Keratinocyte (primary cell): Measurements from ENCODE around the gene AGO1. TPM values are rescaled to one million over a fixed set of nuclear protein-coding genes. Genes with fewer than 3 reads are reported as not detected.

Source experiments
- DNase-seq: peaks from one replicate; pipeline ENCODE4 v3.0.0-alpha.2; 2011; ENCODE audit warnings: low read depth, missing footprints, low spot score
- FAIRE-seq: peaks from 2 replicates; lab custom pipeline; 2011; peaks lifted over from hg19 to GRCh38; lab: Jason Lieb, UNC
- H2AFZ ChIP-seq: 2 replicates; pipeline ENCODE4 v1.6.0; 2012; ENCODE audit warnings: low read length, control low read depth, inconsistent platforms; ENCODE audit not compliant: control insufficient read depth
- H3K27ac ChIP-seq: 2 replicates; pipeline ENCODE4 v1.5.1; 2011; ENCODE audit warnings: low read length; ENCODE audit not compliant: control insufficient read depth, insufficient read depth
- H3K27me3 ChIP-seq: 3 replicates; pipeline ENCODE4 v1.6.0; 2011; ENCODE audit warnings: low read length; ENCODE audit not compliant: control insufficient read depth, insufficient read depth; ENCODE audit errors: extremely low read depth
- H3K36me3 ChIP-seq, 2 experiments: 2 replicates in 1 of 2; 3 replicates in 1 of 2; pipeline ENCODE4 v1.5.1; 2011; ENCODE audit warnings: low read length in 2 of 2, mild to moderate bottlenecking in 1 of 2; ENCODE audit not compliant: control insufficient read depth in 2 of 2, insufficient read depth in 2 of 2; ENCODE audit errors: extremely low read depth in 1 of 2
- H3K4me1 ChIP-seq: 3 replicates; pipeline ENCODE4 v1.5.1; 2011; ENCODE audit warnings: low read length; ENCODE audit not compliant: control insufficient read depth, insufficient read depth; ENCODE audit errors: extremely low read depth
- H3K4me2 ChIP-seq: 3 replicates; pipeline ENCODE4 v1.6.0; 2011; ENCODE audit warnings: low read depth, low read length; ENCODE audit not compliant: control insufficient read depth, insufficient read depth; ENCODE audit errors: extremely low read depth
- H3K4me3 ChIP-seq, 3 experiments: fragments of 200-600 bp in 1 of 3; sonication (generic) in 1 of 3; 2 replicates in 2 of 3; 3 replicates in 1 of 3; pipeline ENCODE4 v1.5.1; 2011 to 2016; ENCODE audit warnings: low read length in 3 of 3, mild to moderate bottlenecking in 3 of 3, control low read depth in 2 of 3, inconsistent platforms in 1 of 3, low read depth in 1 of 3, mixed read lengths in 1 of 3, mixed run types in 1 of 3, moderate library complexity in 1 of 3; ENCODE audit not compliant: control insufficient read depth in 2 of 3, insufficient read depth in 2 of 3; ENCODE audit errors: extremely low read depth in 1 of 3
- H3K79me2 ChIP-seq: 2 replicates; pipeline ENCODE4 v1.6.0; 2012; ENCODE audit warnings: low read length; ENCODE audit not compliant: control insufficient read depth, insufficient read depth
- H3K9ac ChIP-seq: 3 replicates; pipeline ENCODE4 v1.6.0; 2011; ENCODE audit warnings: low read length; ENCODE audit not compliant: control insufficient read depth, insufficient read depth; ENCODE audit errors: extremely low read depth
- H3K9me1 ChIP-seq: 3 replicates; pipeline ENCODE4 v1.6.0; 2011; ENCODE audit warnings: low read length; ENCODE audit not compliant: control insufficient read depth, insufficient read depth; ENCODE audit errors: extremely low read depth
- H3K9me3 ChIP-seq: 2 replicates; pipeline ENCODE4 v1.5.1; 2012; ENCODE audit warnings: low read depth, low read length; ENCODE audit not compliant: control insufficient read depth
- H4K20me1 ChIP-seq: 3 replicates; pipeline ENCODE4 v1.6.0; 2011; ENCODE audit warnings: low read length; ENCODE audit not compliant: control insufficient read depth, insufficient read depth; ENCODE audit errors: extremely low read depth
- EZH2 ChIP-seq: IDR thresholded peaks from one replicate; pipeline ENCODE4 v1.6.1; 2012; ENCODE audit warnings: inconsistent platforms, mild to moderate bottlenecking, low read length, moderate library complexity
- dilution Hi-C: fragments of 300-500 bp; cut with MboI; formaldehyde crosslinking; loops from one replicate; pipeline ENCODE4 v1.7.0; 2020; ENCODE audit warnings: low sequenced_read_pairs; ENCODE audit not compliant: extremely low pct_ligation_motif_present
- polyA plus RNA-seq, 5 experiments: library from polyadenylated mRNA; depleted of rRNA in 3 of 5; stranded (reverse) in 3 of 5; stranded (forward) in 1 of 5; unstranded in 1 of 5; fragments of >200 nt; gene quantifications; 1 replicate in 1 of 5; 2 replicates in 3 of 5; 3 replicates in 1 of 5; pipeline versions ENCODE4 v1.2.1 to v1.2.3, GENCODE V29; 2011 to 2012; ENCODE audit warnings: missing spikeins in 2 of 5, low read depth in 1 of 5, low replicate concordance in 1 of 5
- TF ChIP-seq, protein P1 (sequence below), 3 experiments: IDR thresholded peaks in 1 of 3; conservative IDR thresholded peaks in 1 of 3; optimal IDR thresholded peaks in 1 of 3; 2 replicates in 2 of 3; 3 replicates in 1 of 3; pipeline versions ENCODE3 to v1.5.1; 2011; ENCODE audit warnings: low read length in 3 of 3, mild to moderate bottlenecking in 3 of 3, moderate library complexity in 2 of 3, control low read depth in 1 of 3, inconsistent platforms in 1 of 3; ENCODE audit not compliant: insufficient read depth in 2 of 3; ENCODE audit errors: extremely low read depth in 1 of 3

Gene AGO1
- polyA plus RNA-seq, 1 donor (not counting 4 experiments of a cell fraction or from before 2014, with no cell fraction given): 5.7 TPM

DNA sequence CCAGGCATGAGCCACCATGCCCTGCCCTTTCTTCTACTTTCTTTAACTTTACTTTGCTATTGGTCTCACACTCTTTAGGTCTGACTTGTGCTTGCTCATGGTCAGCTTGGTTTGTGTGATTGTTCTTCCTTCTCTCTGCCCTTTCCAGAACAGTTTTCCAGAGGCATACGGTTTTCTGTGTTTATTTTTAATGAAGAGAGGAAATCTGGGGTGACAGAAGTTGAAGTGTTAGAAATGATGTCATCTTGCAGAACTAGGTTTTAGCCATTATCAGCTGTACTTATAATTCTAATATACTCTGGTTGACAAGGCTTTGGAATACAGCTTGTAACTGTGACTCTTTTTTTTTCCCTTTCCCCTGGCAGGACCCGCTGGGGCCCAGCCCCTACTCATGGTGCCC is 62.3 kb downstream of the AGO1 start:
- dilution Hi-C loops: no loop called here
- peaks cover 46% of the 10 kb centered on the region for H3K79me2 ChIP-seq
- H3K4me2 ChIP-seq: no peak overlapping the region
- TF ChIP-seq, protein P1, sequence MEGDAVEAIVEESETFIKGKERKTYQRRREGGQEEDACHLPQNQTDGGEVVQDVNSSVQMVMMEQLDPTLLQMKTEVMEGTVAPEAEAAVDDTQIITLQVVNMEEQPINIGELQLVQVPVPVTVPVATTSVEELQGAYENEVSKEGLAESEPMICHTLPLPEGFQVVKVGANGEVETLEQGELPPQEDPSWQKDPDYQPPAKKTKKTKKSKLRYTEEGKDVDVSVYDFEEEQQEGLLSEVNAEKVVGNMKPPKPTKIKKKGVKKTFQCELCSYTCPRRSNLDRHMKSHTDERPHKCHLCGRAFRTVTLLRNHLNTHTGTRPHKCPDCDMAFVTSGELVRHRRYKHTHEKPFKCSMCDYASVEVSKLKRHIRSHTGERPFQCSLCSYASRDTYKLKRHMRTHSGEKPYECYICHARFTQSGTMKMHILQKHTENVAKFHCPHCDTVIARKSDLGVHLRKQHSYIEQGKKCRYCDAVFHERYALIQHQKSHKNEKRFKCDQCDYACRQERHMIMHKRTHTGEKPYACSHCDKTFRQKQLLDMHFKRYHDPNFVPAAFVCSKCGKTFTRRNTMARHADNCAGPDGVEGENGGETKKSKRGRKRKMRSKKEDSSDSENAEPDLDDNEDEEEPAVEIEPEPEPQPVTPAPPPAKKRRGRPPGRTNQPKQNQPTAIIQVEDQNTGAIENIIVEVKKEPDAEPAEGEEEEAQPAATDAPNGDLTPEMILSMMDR (optimal IDR thresholded peaks at IDR 0.05 in 1 of 3, IDR thresholded peaks at IDR 0.05 in 1 of 3, conservative IDR thresholded peaks at IDR 0.05 in 1 of 3; ENCODE audit: extremely low read depth in 1 of 3, insufficient read depth in 2 of 3, low read length in 3 of 3): no peak
- TF ChIP-seq EZH2: no peak
- H3K9me3 ChIP-seq: no peaks in the 10 kb centered on the region
- H3K27me3 ChIP-seq: no peaks in the 10 kb centered on the region
- no peaks in the 10 kb centered on the region for H3K9me1 ChIP-seq
- DNase-seq: no peak
- no peaks in the 10 kb centered on the region for H3K36me3 ChIP-seq
- H2AFZ ChIP-seq: no peak overlapping the region
- no peak overlapping the region for H3K9ac ChIP-seq
- H3K27ac ChIP-seq: no peak overlapping the region
- no peaks in the 10 kb centered on the region for H4K20me1 ChIP-seq
- H3K4me1 ChIP-seq: no peaks in the 10 kb centered on the region
- no peak for FAIRE-seq
- H3K4me3 ChIP-seq: no peak overlapping the region

DNA sequence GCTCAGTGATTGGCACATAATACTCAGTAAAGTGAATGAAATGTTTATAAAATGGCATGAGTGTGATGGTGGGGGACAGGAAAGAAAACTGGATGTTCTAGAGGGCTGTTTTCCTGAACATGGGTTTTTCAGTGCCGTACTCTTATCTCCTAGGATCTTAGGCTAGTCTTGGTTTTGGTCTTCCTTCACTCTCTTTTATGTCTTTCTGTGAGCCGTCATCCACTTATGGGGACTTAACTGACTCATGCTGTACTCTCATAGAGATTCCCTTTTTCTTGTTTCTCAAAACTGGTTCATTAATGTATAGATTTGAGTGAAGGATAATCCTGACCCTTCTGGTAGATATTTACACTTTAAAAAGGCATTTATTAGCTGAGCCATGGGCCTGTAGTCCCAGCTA is 64.5 kb downstream of the AGO1 start:
- no peak for DNase-seq
- Histone ChIP-seq H3K79me2 (peaks cover 36% of the 10 kb centered on the region), H3K27ac (no peak overlapping the region), H4K20me1 (no peaks in the 10 kb centered on the region), H2AFZ (no peak overlapping the region), H3K9ac (no peak overlapping the region), H3K9me3 (no peaks in the 10 kb centered on the region), H3K27me3 (no peaks in the 10 kb centered on the region), H3K36me3 (no peaks in the 10 kb centered on the region), H3K4me1 (no peaks in the 10 kb centered on the region), H3K4me3 (no peak overlapping the region), H3K9me1 (no peaks in the 10 kb centered on the region), H3K4me2 (no peak overlapping the region)
- no peak for TF ChIP-seq EZH2
- dilution Hi-C loops: no loop called here
- FAIRE-seq: no peak

DNA sequence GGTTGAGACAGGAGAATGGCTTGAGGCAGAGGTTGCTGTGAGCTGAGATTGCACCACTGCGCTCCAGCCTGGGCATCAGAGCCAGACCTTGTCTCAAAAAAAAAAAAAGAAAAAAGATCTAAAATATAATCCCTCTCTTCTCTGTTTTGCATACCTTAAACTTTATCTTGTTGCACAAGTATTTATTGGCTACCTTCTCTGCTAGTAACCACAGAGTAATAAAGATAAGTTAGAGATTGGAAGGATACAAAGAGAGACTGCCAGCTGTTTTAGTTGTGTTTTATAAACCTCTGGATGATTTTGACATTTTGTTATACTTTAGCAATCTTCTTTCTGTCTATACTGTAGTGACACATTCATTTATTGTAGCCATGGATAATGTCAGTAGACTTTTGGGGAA is 75.5 kb downstream of the AGO1 start:
- Histone ChIP-seq H3K9me3 (no peaks in the 10 kb centered on the region), H3K4me3 (no peak overlapping the region), H2AFZ (no peak overlapping the region), H3K27ac (no peak overlapping the region), H4K20me1 (no peaks in the 10 kb centered on the region), H3K9me1 (no peaks in the 10 kb centered on the region), H3K4me2 (no peak overlapping the region), H3K27me3 (no peaks in the 10 kb centered on the region), H3K79me2 (peaks cover 7% of the 10 kb centered on the region), H3K36me3 (no peaks in the 10 kb centered on the region), H3K4me1 (no peaks in the 10 kb centered on the region), H3K9ac (no peak overlapping the region)
- FAIRE-seq (no peak), DNase-seq (no peak)
- TF ChIP-seq EZH2: no peak
- TF ChIP-seq, protein P1 (optimal IDR thresholded peaks at IDR 0.05 in 1 of 3, IDR thresholded peaks at IDR 0.05 in 1 of 3, conservative IDR thresholded peaks at IDR 0.05 in 1 of 3; ENCODE audit: extremely low read depth in 1 of 3, insufficient read depth in 2 of 3, low read length in 3 of 3): no peak
- dilution Hi-C loops: no loop called here
